Uterus (tissue), 2 donors: Measurements from ENCODE around the gene PPM1A.

Experiments used
- POLR2A ChIP-seq, 2 donors: fragments of 450-650 bp; IDR thresholded peaks; one replicate each; pipeline ENCODE4 v1.6.1; 2016; ENCODE audit warnings: antibody characterized with exemption in 2 of 2, mild to moderate bottlenecking in 1 of 2, moderate library complexity in 1 of 2
- TF ChIP-seq, protein P1 (sequence below), 4 experiments: fragments of 200-600 bp in 2 of 4; fragments of 450-650 bp in 2 of 4; sonication (generic) in 2 of 4; IDR thresholded peaks; one replicate each; pipeline ENCODE4 v1.5.1; 2016 to 2019; ENCODE audit warnings: antibody characterized with exemption in 4 of 4, mild to moderate bottlenecking in 2 of 4, moderate library complexity in 1 of 4

DNA sequence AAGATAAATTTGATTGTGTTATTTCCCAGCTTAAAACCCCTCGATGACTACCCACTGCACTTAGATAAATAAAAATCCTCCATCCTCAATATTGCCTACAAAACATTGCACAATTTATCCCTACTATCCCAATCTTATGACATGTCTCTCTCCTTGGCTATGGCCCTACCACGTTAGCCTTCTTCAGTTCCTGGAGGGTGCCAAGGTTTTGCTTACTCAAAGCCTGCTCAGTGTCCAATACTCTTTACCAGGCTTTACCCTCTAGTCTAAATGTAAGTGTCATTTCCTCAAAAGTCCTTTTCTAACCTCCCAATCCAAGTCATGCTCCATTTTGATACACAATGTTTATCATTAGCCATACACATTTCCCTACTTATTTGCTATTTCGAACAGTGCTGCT, 35.0 kb upstream of the PPM1A start:
- TF ChIP-seq, protein P1, sequence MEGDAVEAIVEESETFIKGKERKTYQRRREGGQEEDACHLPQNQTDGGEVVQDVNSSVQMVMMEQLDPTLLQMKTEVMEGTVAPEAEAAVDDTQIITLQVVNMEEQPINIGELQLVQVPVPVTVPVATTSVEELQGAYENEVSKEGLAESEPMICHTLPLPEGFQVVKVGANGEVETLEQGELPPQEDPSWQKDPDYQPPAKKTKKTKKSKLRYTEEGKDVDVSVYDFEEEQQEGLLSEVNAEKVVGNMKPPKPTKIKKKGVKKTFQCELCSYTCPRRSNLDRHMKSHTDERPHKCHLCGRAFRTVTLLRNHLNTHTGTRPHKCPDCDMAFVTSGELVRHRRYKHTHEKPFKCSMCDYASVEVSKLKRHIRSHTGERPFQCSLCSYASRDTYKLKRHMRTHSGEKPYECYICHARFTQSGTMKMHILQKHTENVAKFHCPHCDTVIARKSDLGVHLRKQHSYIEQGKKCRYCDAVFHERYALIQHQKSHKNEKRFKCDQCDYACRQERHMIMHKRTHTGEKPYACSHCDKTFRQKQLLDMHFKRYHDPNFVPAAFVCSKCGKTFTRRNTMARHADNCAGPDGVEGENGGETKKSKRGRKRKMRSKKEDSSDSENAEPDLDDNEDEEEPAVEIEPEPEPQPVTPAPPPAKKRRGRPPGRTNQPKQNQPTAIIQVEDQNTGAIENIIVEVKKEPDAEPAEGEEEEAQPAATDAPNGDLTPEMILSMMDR (IDR thresholded peaks at IDR 0.05), result no peak
- no peak for TF ChIP-seq POLR2A (IDR thresholded peaks at IDR 0.05)
